PFSK-1 (cell line): ENCODE results near the gene SCAMP3.

Experiments
- FOXP2 ChIP-seq: optimal IDR thresholded peaks from 2 replicates; pipeline ENCODE3; 2011; ENCODE audit warnings: borderline replicate concordance, control low read depth, inconsistent platforms; ENCODE audit not compliant: insufficient read depth; ENCODE audit errors: extremely low read length, extremely low read depth
- POLR2AphosphoS5 ChIP-seq: IDR thresholded peaks from 2 replicates; pipeline ENCODE4 v1.6.1; 2012; ENCODE audit warnings: low read depth, mild to moderate bottlenecking, control low read depth, low read length, moderate library complexity
- TAF1 ChIP-seq: IDR thresholded peaks from 2 replicates; pipeline ENCODE4 v1.6.1; 2012; ENCODE audit warnings: low read length, control low read depth, borderline replicate concordance; ENCODE audit not compliant: insufficient read depth
- TF ChIP-seq, protein P1 (sequence below), 2 experiments: IDR thresholded peaks; 2 replicates each; pipeline versions ENCODE4 v1.6.1 to v1.8.0; 2011 to 2012; ENCODE audit warnings: low read depth in 2 of 2, low read length in 2 of 2, control low read depth in 1 of 2, inconsistent platforms in 1 of 2, mild to moderate bottlenecking in 1 of 2, moderate library complexity in 1 of 2; ENCODE audit not compliant: insufficient read depth in 1 of 2

DNA sequence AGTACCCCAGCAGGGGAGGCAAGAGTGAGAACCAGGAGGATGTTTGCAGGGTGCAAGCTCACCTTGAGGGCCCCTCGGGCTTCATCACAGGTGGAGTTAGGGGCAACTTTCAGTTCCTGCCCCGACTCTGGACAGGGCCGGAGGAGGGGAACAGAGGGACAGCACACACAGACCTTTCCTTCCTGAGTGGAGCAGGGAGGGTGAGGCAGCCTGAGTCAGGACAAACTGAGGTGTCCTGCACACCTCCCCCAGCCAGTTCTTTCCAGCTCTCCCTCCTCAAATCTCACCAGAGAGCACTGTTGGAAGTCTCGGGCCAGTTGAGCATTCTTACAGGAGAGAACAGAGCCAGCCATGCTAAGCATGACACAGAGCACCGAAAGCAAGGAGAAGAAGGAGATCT lies 8.4 kb downstream of the SCAMP3 start:
- TF ChIP-seq TAF1 (no peak), FOXP2 (no peak), POLR2AphosphoS5 (no peak)
- TF ChIP-seq, protein P1, sequence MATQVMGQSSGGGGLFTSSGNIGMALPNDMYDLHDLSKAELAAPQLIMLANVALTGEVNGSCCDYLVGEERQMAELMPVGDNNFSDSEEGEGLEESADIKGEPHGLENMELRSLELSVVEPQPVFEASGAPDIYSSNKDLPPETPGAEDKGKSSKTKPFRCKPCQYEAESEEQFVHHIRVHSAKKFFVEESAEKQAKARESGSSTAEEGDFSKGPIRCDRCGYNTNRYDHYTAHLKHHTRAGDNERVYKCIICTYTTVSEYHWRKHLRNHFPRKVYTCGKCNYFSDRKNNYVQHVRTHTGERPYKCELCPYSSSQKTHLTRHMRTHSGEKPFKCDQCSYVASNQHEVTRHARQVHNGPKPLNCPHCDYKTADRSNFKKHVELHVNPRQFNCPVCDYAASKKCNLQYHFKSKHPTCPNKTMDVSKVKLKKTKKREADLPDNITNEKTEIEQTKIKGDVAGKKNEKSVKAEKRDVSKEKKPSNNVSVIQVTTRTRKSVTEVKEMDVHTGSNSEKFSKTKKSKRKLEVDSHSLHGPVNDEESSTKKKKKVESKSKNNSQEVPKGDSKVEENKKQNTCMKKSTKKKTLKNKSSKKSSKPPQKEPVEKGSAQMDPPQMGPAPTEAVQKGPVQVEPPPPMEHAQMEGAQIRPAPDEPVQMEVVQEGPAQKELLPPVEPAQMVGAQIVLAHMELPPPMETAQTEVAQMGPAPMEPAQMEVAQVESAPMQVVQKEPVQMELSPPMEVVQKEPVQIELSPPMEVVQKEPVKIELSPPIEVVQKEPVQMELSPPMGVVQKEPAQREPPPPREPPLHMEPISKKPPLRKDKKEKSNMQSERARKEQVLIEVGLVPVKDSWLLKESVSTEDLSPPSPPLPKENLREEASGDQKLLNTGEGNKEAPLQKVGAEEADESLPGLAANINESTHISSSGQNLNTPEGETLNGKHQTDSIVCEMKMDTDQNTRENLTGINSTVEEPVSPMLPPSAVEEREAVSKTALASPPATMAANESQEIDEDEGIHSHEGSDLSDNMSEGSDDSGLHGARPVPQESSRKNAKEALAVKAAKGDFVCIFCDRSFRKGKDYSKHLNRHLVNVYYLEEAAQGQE (IDR thresholded peaks at IDR 0.05; ENCODE audit: insufficient read depth in 1 of 2, low read depth in 2 of 2, low read length in 2 of 2) = no peak
